IPS-18c (cell line): Measurements from ENCODE around the gene KDM4C.

ENCODE experiments used
- H3K4me3 ChIP-seq: 2 replicates; pipeline ENCODE4 v1.7.0; 2013; ENCODE audit warnings: low read depth, mild to moderate bottlenecking, low read length, moderate library complexity; ENCODE audit not compliant: insufficient read depth
- H3K9me3 ChIP-seq: one replicate; pipeline ENCODE4 v1.6.1; 2013; ENCODE audit warnings: mild to moderate bottlenecking, low read length, moderate library complexity; ENCODE audit not compliant: control insufficient read depth, insufficient read depth

Gene KDM4C

GRCh38 chr9:6870650-6871477 is 113.1 kb downstream of the KDM4C start:
- no peak overlapping the region for H3K4me3 ChIP-seq

GRCh38 chr9:6873857-6874256 is 116.1 kb downstream of the KDM4C start:
- no peak overlapping the region for H3K4me3 ChIP-seq
- no peaks in the 10 kb centered on the region for H3K9me3 ChIP-seq

More at GRCh38 chr9:6870650-6871477, 113.1 kb downstream of the KDM4C start:
- peaks cover 2% of the 10 kb centered on the region for H3K9me3 ChIP-seq

DNA sequence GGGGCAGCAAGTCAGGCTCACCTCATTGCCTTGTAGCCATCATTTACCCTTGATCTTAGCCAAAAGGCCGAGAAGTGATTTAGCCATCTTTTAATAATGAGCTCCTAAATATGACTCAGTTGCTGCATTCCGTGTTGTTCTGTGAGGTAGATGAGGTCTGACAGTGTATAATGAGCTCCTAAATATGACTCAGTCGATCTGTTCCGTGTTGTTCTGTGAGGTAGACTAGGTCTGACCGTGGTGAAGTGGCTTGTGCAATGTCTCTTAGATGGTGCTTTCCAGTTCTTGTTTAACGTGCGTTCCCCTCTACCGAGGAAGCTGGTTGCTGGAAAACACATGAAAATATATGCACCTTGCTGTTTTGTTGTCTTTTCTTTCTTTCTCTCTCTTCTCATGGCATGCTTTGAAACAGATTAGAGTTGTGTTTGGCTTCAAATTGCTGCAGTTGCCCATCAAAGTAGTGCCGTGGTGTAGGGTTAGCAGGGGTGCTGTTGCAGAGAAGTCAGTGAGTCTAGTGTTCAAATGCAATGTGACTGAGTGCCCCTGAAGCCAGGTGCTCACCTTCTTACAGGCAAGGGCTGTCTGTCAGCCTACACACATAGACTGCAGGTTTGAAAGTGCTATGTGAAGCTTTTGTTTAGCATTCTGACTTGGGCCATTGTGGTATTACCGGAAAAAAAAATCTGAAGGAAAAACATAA is 118.6 kb downstream of the KDM4C start:
- Histone ChIP-seq H3K9me3 (no peaks in the 10 kb centered on the region), H3K4me3 (no peak overlapping the region)

DNA sequence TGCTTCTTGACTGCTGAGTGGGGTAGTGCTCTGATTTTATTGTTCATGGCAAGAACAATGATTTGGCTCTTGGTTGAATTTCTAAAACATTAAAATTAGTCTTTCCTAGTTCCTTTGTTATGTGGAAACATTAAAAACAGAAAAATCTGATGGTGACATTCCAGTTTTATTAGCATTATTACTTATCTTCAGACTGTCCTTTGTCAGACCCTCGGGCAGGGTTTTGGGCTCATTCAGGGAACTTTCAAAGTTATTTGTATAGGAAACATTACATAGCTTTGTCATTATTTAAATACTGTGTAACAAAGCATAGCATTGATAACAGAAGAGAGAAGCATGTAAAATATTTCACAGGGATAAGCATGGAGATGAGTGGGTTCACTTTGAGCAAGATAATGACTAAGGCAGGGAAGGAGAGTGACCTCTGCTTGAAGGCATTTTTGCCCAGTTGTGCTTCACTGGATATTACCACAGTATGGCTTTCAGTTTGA is 119.9 kb downstream of the KDM4C start:
- no peak overlapping the region for H3K4me3 ChIP-seq
- no peaks in the 10 kb centered on the region for H3K9me3 ChIP-seq

GRCh38 chr9:6880626-6881025 is 122.9 kb downstream of the KDM4C start:
- Histone ChIP-seq H3K9me3 (no peaks in the 10 kb centered on the region), H3K4me3 (no peak overlapping the region)

GRCh38 chr9:6884101-6884500 is 126.3 kb downstream of the KDM4C start:
- H3K4me3 ChIP-seq = no peak overlapping the region
- H3K9me3 ChIP-seq = no peaks in the 10 kb centered on the region

DNA sequence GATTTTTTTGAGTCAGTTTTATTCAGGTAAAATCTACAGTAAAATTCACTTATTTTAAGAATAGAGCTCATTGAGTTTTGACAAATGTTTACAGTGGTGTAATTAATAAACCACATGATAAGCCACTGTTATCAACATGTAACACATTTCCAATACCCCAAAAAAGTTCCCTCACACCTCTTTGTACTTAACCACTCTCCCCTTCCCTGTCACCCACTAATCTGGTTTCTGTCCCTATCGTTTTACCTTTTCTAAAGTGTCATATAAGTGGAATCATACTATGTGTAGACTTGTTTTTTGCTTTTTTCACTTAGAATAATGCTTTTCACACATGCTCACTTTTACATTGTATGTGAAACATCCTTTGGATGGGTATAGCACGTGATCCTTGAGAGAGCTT is 127.2 kb downstream of the KDM4C start:
- H3K9me3 ChIP-seq = no peaks in the 10 kb centered on the region
- H3K4me3 ChIP-seq = no peak overlapping the region

DNA sequence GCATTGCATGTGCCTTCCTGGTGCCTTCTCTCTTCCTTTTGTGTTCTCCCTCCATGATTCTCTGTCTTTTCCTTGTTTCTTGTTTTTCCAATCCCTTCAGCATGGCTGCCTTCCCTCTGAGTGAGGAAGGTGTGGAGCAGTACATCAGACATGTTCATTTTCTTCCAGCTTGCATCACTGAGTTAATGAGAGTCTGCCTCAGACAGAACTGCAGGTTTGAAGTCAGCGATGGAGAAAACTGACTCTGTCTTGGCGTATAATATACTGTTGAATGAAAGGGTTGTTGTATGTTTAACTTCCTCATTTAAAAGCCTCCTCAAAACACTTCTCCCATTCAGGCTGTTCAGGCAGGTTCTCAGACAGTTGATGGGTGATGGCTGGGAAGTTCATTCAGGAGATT is 129.3 kb downstream of the KDM4C start:
- H3K9me3 ChIP-seq = no peaks in the 10 kb centered on the region
- no peak overlapping the region for H3K4me3 ChIP-seq

DNA sequence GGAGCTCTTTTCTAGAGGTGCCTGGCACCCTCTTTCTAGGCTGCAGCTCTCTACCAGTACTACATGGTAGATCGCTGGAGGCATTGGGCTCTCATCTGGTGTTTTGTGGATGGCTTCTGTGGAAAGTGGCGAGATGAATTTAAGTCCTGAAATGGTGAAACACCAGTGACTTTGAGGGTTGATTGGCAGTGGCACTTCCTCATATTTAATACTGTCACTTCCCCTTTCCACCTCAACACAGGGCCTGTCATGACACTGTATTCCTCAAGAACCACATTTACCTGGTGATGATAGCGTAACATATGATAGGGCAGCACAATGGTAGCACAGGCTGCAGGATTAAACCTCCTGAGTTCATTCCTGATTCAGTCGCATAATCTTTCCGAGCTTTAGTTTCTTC is 132.1 kb downstream of the KDM4C start:
- Histone ChIP-seq H3K9me3 (no peaks in the 10 kb centered on the region), H3K4me3 (no peak overlapping the region)

DNA sequence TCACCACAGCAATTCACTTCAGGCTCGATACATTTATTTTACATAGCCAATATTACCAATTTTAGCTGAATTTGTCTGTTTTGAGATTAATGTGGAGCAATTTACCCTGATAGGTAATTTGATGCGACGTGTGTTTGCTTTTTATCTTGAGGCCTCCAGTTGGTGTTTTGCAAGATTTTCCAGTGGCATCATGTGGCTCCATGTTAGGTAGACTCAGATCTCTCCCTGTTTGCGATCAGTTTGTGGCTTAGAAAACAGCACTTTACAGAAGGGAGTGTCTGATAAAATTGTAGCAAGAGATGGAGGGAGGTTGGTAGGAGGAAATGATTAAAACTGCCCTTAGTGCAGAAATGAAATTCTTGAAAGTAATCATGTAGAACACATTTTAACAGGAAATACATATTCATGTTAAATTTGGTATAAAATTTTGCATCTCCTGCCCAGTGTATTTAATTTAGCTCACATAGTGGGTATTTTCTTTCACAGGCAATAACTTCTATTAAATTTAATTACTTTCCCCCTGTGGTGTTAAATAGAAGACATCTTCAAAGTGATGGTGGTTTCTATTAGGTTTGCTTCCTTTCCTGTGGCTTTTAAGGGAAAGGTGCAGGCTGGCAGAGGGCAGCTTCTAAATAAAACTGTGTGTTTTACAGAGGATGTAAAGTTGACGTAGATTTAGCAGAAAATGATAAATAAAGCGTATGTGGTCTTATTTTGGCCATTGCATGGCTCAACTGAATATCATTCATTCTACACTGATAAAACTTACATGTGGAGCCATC is 135.8 kb downstream of the KDM4C start:
- Histone ChIP-seq H3K4me3 (no peak overlapping the region), H3K9me3 (no peaks in the 10 kb centered on the region)

DNA sequence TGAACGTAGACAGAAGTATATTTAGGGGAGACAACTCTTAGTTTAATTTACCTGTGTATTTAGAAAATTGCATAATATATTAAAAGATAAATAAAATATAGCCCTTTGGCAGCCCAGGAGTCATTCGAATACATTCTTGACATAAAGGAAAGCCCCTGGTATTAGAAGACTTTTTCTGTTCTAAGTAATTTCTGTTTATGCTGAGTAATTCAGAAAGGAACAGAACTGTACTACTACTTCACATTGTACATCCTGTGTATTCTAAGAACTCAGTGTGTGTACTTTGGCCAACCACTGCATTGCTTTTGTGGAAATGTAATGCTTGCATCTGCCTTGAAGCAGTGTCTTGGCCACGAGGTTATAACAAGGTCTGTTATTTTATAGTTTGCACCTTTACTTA is 136.4 kb downstream of the KDM4C start:
- no peak overlapping the region for H3K4me3 ChIP-seq
- H3K9me3 ChIP-seq = no peaks in the 10 kb centered on the region

DNA sequence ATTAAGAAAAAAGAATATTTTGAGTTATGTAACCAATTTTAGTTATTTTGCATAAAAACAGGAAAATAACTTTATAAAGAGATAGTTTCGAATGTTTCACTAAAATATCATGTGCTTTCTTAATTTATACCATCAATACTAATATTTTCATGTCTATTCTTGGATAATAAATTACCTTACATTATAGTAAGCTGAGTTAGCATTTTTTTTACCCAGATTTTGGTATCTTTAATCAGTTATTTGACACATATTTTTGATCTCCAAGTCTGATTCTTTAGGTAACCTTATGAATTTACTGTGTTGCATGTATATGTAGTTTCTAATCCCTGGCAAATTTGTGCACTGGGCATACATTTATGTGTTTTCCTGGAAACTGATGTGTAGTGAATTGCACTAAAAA is 138.0 kb downstream of the KDM4C start:
- no peaks in the 10 kb centered on the region for H3K9me3 ChIP-seq
- no peak overlapping the region for H3K4me3 ChIP-seq

- H3K9me3 ChIP-seq = no peaks in the 10 kb centered on the region
Measured at GRCh38 chr9:6896562-6896961, 138.8 kb downstream of the KDM4C start.

DNA sequence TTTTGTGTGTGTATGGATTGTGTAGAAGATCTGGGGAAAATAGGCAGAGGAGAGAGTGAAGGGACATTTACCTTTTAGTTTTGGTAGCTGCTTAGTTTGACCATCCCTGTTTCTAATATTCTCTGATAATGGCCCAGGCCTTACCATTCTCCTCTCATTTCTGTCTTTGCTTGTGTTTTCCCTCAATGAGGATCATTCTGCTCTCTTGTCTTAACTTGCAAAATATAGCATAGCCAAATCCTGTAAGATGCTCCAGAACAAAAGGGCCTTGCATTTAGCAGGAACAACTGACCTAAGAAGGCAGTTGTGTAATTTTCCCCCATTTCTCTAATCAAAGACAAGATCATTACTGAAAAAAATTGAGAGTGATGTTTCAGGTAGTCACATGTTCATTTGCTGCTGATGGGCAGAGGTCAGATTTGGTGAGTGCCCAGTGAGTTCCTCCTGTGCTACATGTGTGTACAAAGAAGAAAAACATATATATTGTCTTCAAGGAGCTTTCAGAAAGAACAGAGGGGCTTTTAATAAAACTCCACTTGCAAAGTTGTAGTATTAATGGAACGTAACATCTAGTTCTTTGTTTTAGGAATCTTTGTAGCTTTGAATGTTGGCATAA is 139.5 kb downstream of the KDM4C start:
- H3K4me3 ChIP-seq = no peak overlapping the region
- no peaks in the 10 kb centered on the region for H3K9me3 ChIP-seq

More at GRCh38 chr9:6896562-6896961, 138.8 kb downstream of the KDM4C start:
- H3K4me3 ChIP-seq = no peak overlapping the region

DNA sequence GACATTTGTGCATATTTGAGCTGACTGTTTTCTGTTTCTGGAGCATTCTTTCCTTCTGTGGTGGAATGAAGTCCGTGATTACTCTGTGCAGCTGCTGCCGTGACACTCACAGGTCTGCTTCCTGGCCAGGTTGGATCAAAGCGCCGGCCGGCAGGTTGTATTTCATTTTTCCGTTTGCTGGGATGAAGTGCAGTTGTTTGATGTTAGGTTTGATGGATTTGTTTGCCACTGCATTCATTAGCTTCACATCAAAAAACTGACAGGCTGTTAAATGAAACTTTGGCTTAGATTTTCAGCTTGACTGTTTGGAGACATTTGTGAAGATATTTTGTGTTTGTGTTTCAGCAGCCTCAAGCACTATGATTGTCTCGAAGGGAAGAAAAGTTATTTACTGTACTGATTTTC is 140.1 kb downstream of the KDM4C start:
- no peak overlapping the region for H3K4me3 ChIP-seq
- no peaks in the 10 kb centered on the region for H3K9me3 ChIP-seq

- no peaks in the 10 kb centered on the region for H3K9me3 ChIP-seq
- no peak overlapping the region for H3K4me3 ChIP-seq
Measured at GRCh38 chr9:6899274-6899673, 141.5 kb downstream of the KDM4C start.

- Histone ChIP-seq H3K9me3 (no peaks in the 10 kb centered on the region), H3K4me3 (no peak overlapping the region)
Measured at GRCh38 chr9:6900440-6900883, 142.7 kb downstream of the KDM4C start.
